Measurements from ENCODE around the gene AFF4. TPM values are rescaled to one million over a fixed set of nuclear protein-coding genes. Genes with fewer than 3 reads are reported as not detected.

The AFF4 gene
- total RNA-seq, 1 experiment from 2014 or later: 58.1 TPM

- Mint-ChIP-seq H3K4me3 (no peak overlapping the region), H3K9me3 (peaks cover 6% of the 10 kb centered on the region), H3K36me3 (peaks cover under 1% of the 10 kb centered on the region), H3K27ac (no peak overlapping the region), H3K27me3 (ENCODE audit: low read depth) (no peaks in the 10 kb centered on the region; the same call in 1 of the 2 replicates), H3K4me1 (no peaks in the 10 kb centered on the region)
- POLR2A ChIA-PET: no interaction called here
- ATAC-seq (peak; percentile 30; the same call in 1 of the 2 replicates), DNase-seq (ENCODE audit: low spot score) (no peak)
- CTCF ChIA-PET: no interaction called here
- TF ChIP-seq ATF3 (CRISPR knock-in tag; conservative IDR thresholded peaks at IDR 0.05) (no peak), NFATC4 (CRISPR knock-in tag; IDR thresholded peaks at IDR 0.05) (no peak), ERG (CRISPR knock-in tag; IDR thresholded peaks at IDR 0.05) (no peak), ZNF512 (CRISPR knock-in tag; IDR thresholded peaks at IDR 0.05; ENCODE audit: borderline replicate concordance) (no peak), IRF1 (CRISPR knock-in tag; IDR thresholded peaks at IDR 0.05) (no peak), JAZF1 (CRISPR knock-in tag; IDR thresholded peaks at IDR 0.05) (no peak), HMGXB4 (CRISPR knock-in tag; IDR thresholded peaks at IDR 0.05) (no peak), RELA (CRISPR knock-in tag; IDR thresholded peaks at IDR 0.05; ENCODE audit: borderline replicate concordance) (no peak), CTCF (IDR thresholded peaks at IDR 0.05) (no peak), E2F4 (CRISPR knock-in tag; IDR thresholded peaks at IDR 0.05; ENCODE audit: borderline replicate concordance, low read depth) (no peak), CDX4 (CRISPR knock-in tag; IDR thresholded peaks at IDR 0.05; ENCODE audit: borderline replicate concordance) (no peak), ELF4 (CRISPR knock-in tag; IDR thresholded peaks at IDR 0.05; ENCODE audit: low read depth) (no peak), STAT6 (CRISPR knock-in tag; conservative IDR thresholded peaks at IDR 0.05; ENCODE audit: low read depth) (no peak), PRRX2 (CRISPR knock-in tag; IDR thresholded peaks at IDR 0.05) (no peak), ZNF532 (CRISPR knock-in tag; IDR thresholded peaks at IDR 0.05; ENCODE audit: borderline replicate concordance) (no peak), USF1 (CRISPR knock-in tag; IDR thresholded peaks at IDR 0.05) (no peak), ZNF121 (CRISPR knock-in tag; IDR thresholded peaks at IDR 0.05) (no peak)
These were observed 8.3 kb upstream of the AFF4 start for GRCh38 chr5:132971483-132972435.
